ENCODE results near the gene DHH. TPM values are rescaled to one million over a fixed set of nuclear protein-coding genes. Genes with fewer than 3 reads are reported as not detected.

Gene DHH
- total and polyA plus RNA-seq, 10 of the 15 experiments (the other 5 are each of a cell fraction or from before 2014, with no cell fraction given): 0.01 TPM; not detected in 9

DNA sequence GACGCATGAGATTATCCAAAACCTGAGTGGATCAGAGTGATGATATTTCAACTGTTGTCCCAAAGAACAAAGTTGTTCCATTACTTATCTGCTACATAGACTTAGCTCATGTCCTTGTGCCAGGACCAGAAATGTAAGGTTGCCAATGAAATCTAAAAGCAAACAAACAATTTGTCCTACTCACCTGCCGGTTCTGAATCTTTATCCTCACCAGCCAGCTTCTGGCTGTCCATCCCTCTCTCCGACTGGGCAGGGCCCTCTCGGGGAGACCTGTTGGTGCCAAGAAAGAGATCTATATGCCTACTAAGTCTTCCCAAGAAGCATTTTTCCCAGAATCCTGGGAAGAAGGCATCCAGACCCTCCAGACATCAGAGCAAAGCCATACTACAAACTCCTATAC is 39.5 kb downstream of the DHH start (continued):
- TF ChIP-seq NRF1 (conservative IDR thresholded peaks at IDR 0.05; ENCODE audit: low read depth, low read length) (no peak), CEBPB (IDR thresholded peaks at IDR 0.05; ENCODE audit: borderline replicate concordance in 1 of 2, low read depth in 2 of 2, low read length in 2 of 2) (no peak)
- TF ChIP-seq, protein P1, sequence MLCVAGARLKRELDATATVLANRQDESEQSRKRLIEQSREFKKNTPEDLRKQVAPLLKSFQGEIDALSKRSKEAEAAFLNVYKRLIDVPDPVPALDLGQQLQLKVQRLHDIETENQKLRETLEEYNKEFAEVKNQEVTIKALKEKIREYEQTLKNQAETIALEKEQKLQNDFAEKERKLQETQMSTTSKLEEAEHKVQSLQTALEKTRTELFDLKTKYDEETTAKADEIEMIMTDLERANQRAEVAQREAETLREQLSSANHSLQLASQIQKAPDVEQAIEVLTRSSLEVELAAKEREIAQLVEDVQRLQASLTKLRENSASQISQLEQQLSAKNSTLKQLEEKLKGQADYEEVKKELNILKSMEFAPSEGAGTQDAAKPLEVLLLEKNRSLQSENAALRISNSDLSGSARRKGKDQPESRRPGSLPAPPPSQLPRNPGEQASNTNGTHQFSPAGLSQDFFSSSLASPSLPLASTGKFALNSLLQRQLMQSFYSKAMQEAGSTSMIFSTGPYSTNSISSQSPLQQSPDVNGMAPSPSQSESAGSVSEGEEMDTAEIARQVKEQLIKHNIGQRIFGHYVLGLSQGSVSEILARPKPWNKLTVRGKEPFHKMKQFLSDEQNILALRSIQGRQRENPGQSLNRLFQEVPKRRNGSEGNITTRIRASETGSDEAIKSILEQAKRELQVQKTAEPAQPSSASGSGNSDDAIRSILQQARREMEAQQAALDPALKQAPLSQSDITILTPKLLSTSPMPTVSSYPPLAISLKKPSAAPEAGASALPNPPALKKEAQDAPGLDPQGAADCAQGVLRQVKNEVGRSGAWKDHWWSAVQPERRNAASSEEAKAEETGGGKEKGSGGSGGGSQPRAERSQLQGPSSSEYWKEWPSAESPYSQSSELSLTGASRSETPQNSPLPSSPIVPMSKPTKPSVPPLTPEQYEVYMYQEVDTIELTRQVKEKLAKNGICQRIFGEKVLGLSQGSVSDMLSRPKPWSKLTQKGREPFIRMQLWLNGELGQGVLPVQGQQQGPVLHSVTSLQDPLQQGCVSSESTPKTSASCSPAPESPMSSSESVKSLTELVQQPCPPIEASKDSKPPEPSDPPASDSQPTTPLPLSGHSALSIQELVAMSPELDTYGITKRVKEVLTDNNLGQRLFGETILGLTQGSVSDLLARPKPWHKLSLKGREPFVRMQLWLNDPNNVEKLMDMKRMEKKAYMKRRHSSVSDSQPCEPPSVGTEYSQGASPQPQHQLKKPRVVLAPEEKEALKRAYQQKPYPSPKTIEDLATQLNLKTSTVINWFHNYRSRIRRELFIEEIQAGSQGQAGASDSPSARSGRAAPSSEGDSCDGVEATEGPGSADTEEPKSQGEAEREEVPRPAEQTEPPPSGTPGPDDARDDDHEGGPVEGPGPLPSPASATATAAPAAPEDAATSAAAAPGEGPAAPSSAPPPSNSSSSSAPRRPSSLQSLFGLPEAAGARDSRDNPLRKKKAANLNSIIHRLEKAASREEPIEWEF (IDR thresholded peaks at IDR 0.05; ENCODE audit: insufficient replicate concordance, low read depth, low read length): no peak

DNA sequence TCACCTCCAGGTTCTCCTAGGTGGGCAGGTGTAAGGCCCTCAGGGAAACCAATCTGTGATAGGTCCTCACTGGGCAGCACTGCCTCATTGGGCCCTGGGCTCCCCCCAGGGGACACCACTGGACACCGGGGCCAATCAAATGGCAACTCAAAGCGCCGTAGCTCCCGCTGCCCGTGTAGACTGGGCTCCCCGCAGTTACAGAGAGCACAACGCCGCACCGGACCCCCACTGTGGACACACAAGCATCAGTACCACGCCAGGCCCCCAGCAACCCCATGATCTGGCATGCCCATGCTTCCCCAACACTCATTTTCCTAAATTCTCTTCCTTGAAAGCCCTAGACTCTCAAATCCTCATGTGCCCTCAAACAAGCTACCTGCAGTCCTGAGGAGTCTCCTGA is 40.1 kb downstream of the DHH start:
- Histone ChIP-seq H3K27ac (ENCODE audit: control insufficient read depth, insufficient read depth) (no peak overlapping the region), H3K4me1 (ENCODE audit: control insufficient read depth, insufficient read depth, low read length) (peaks cover 6% of the 10 kb centered on the region; the same call in 1 of the 2 replicates), H2AFZ (ENCODE audit: control insufficient read depth, low read depth, low read length) (no peak overlapping the region), H4K20me1 (ENCODE audit: control insufficient read depth, insufficient read depth) (peaks cover 27% of the 10 kb centered on the region), H3K9ac (ENCODE audit: control insufficient read depth, insufficient read depth, low read length) (no peak overlapping the region), H3K27me3 (replicated peaks in 1 of 2; ENCODE audit: control insufficient read depth in 2 of 2, insufficient read depth in 2 of 2, low read length in 1 of 2) (no peaks in the 10 kb centered on the region), H3K4me2 (ENCODE audit: control insufficient read depth, insufficient read depth) (0 out of 2 replicates have a peak overlapping the region, but pooled peaks have one; percentile 7), H3K79me2 (ENCODE audit: control insufficient read depth, insufficient read depth, low read length) (peaks cover 54% of the 10 kb centered on the region), H3K9me3 (replicated peaks; ENCODE audit: control insufficient read depth, insufficient read depth, low read length) (no peaks in the 10 kb centered on the region), H3K36me3 (ENCODE audit: control insufficient read depth in 2 of 2, insufficient read depth in 2 of 2, low read length in 1 of 2) (peaks cover 26 to 51% of the 10 kb centered on the region in 2 experiments), H3K4me3 (no peak overlapping the region)
- ChIA-PET CTCF (interaction anchor here (0.5 to 5.0 kb wide), 7 partner anchors 10 to 203 kb away, joined by 3 to 26 read pairs (median 12); partner anchors contain the start of gene DDX23), SMC1A (ENCODE audit: uncharacterized antibody, unreplicated experiment) (interaction anchor here (0.9 to 1.1 kb wide), 2 partner anchors 10 to 31 kb away, joined by 3 to 4 read pairs; no protein-coding TSS in a partner anchor), RAD21 (ENCODE audit: unreplicated experiment) (no interaction called here), POLR2A (interaction anchor here (0.6 kb wide), 2 partner anchors 202 to 206 kb away, joined by 3 to 4 read pairs; partner anchors contain the start of gene DDX23)
- 87% methylated on average over 10 of the region's 10 CpGs for WGBS (ENCODE audit: insufficient coverage, insufficient replicate concordance, low lambda C conversion rate, missing lambda C conversion rate)
- BruUV-seq (replicated peaks): no TSS peak
- in situ Hi-C loops (cut with MboI) (no loop called here), intact Hi-C loops (cut with micrococcal nuclease; ENCODE audit: unreplicated experiment) (no loop called here)
- DNase-seq (ENCODE audit: low read depth, low spot score) (no peak), FAIRE-seq (no peak), ATAC-seq (no peak)
- TF ChIP-seq JUND (IDR thresholded peaks at IDR 0.05; ENCODE audit: low read depth, low read length) (no peak), STAT1 (conservative IDR thresholded peaks at IDR 0.05) (no peak), STAT3 (IDR thresholded peaks at IDR 0.05; ENCODE audit: low read depth, low read length) (no peak)
